D721Med (cell line): ENCODE results near the gene KIAA1614.
"Not testable (repeated sequence)": the region's sequence is repeated elsewhere in the genome, so short reads cannot be mapped to it uniquely, and the experiment has no call there.

ENCODE experiments used
- DNase-seq: peaks from one replicate; pipeline ENCODE4 v3.0.0; 2011; ENCODE audit warnings: low spot score; ENCODE audit not compliant: insufficient read length
- FAIRE-seq: peaks from 2 replicates; lab custom pipeline; 2011; peaks lifted over from hg19 to GRCh38; lab: Jason Lieb, UNC
- TF ChIP-seq, protein P1 (sequence below): IDR thresholded peaks from 2 replicates; pipeline ENCODE4 v1.5.1; 2012; ENCODE audit warnings: mild to moderate bottlenecking, control low read depth; ENCODE audit not compliant: insufficient read depth; ENCODE audit errors: missing control alignments

KIAA1614 gene

DNA sequence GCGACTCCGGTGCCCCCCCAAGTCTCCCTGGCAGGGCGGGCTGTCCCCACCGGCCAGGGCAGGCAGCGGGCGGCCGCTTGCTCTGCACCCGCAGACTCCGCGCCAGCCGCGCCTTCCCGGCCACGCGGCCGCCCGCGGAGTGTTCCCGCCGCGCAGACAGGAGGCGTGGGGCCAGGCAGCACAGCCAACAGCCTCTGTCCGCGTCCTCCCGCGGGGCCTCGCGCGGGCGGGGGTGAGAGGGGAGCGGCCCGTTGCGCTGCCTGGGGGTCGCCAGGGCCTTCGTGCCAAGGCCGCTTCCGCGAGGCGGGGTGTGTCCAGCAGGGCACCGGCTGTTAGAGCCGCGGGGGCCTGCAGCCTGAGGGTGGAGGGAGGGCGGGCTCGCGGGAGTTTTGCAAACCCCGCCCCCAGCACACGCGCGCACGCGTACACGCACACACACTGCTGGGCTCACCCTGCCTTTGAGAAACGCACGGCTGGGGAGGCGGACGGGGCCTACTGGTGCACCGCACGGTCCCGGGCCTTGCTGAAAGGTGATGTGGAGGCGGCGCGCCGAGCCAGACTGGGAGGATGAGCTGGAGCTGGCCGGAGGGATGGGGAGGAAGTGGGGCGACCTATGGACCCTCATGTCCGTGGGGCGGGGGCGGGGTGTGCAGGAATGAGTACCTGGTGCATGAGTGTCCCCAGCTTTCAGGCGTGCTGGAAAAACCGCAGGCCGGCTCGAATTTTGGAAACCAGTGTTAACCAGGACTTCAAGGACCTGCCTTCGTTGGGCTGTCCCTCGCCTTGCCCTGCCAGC is 41.5 kb downstream of the KIAA1614 start:
- TF ChIP-seq, protein P1, sequence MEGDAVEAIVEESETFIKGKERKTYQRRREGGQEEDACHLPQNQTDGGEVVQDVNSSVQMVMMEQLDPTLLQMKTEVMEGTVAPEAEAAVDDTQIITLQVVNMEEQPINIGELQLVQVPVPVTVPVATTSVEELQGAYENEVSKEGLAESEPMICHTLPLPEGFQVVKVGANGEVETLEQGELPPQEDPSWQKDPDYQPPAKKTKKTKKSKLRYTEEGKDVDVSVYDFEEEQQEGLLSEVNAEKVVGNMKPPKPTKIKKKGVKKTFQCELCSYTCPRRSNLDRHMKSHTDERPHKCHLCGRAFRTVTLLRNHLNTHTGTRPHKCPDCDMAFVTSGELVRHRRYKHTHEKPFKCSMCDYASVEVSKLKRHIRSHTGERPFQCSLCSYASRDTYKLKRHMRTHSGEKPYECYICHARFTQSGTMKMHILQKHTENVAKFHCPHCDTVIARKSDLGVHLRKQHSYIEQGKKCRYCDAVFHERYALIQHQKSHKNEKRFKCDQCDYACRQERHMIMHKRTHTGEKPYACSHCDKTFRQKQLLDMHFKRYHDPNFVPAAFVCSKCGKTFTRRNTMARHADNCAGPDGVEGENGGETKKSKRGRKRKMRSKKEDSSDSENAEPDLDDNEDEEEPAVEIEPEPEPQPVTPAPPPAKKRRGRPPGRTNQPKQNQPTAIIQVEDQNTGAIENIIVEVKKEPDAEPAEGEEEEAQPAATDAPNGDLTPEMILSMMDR: no peak
- peak; percentile 89 for DNase-seq
- FAIRE-seq: no peak

DNA sequence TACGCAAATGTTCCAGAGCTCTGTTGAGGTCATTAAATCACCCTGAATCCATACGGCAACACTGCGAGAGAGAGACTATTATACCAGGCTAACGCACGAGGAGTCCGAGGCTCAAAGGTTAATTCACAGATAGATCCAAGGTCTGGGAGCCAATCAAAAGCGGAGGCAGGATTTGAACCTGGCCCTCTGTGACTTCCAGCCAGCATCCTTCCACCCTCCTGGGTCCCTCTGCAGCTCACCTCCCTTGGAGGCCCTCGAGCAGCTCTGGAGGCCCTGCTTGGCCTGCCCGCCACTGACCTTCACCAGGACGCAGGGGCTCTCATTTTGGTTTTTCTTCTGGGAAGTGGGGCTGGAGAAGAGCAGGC is 42.1 kb downstream of the KIAA1614 start:
- FAIRE-seq (no peak), DNase-seq (no peak)
- TF ChIP-seq, protein P1: no peak

DNA sequence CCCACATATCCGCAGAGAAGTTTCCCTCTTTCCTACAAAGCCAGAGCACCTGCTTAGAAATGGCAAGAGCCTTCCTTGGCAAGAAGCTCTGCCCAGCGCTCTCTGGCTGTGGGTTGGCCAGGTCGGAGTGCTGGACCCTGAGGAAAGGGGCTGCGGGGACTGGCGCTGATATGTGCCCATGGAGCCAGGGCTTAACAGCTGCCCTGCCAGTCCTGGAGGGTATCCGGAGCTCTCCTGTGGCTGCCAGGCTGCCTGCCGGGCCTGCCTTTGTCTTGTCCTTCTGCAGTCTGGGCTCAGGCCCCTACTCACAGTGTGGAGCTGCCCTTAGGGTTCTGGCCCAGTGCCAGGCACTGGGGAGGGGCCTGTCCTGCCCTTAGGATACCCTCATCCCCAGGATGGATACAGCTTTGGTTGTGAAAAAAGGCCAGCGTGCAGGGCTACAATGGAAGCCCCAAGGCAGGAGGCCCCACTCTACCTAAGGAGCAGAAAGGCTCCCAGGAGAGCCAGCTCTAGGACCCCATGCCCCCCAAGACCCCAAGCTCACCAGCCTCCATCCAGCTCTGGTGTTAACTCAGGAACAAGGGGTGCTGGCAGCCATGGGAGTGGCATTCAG is 43.4 kb downstream of the KIAA1614 start:
- DNase-seq (no peak), FAIRE-seq (no peak)
- TF ChIP-seq, protein P1: no peak

DNA sequence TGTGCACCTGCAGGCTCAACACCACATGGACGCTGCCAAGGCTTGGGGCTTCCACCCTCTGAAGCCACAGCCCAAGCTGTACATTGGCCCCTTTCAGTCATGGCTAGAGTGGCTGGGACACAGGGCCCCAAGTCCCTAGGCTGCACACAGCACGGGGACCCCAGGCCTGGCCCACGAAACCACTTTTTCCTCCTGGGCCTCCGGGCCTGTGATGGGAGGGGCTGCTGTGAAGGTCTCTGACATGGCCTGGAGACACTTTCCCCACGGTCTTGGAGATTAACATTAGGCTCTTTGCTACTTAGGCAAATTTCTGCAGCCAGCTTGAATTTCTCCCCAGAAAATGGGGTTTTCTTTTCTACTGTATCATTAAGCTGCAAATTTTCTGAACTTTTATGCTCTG is 46.9 kb downstream of the KIAA1614 start:
- DNase-seq, FAIRE-seq: not testable (repeated sequence)

DNA sequence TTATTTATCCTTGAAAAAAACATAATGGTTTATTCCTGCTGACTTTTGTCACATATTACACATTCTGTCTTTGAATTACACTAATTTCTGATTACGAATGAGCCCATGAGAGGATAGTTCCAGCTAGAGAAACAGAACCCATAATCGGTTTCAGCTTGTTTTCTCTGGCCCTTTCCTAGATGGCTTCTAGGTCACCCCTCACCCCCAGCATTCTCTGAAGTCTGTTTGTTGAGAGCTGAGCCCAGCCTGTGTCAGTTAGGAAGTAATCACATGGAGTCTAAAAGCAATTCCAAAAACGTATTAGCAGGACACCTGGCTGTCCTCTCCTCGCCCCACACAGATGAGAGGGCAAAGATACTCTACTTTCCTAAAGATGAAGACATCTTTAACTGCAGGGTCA is 48.9 kb downstream of the KIAA1614 start:
- no peak for DNase-seq
- TF ChIP-seq, protein P1: no peak
- FAIRE-seq: no peak

DNA sequence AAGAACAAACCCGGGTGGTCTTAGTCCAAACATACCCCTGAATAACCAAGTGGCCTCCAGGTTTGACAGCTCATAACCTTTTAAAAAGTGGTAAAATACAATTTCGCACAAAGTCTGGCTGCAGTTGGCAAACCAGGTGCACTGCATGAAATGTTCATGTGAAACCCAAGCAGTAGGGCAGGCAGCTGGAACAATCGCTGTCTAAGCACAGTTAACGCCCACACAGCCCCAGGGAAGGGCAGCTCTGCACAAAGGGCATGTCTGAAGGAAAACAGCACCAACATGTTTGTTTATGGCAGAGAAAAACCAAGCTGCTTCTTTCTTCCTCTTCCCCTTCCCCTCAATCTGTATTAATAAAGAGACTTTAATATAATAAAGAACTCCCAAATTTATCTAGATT is 49.5 kb downstream of the KIAA1614 start:
- no peak for DNase-seq
- TF ChIP-seq, protein P1: no peak
- no peak for FAIRE-seq

DNA sequence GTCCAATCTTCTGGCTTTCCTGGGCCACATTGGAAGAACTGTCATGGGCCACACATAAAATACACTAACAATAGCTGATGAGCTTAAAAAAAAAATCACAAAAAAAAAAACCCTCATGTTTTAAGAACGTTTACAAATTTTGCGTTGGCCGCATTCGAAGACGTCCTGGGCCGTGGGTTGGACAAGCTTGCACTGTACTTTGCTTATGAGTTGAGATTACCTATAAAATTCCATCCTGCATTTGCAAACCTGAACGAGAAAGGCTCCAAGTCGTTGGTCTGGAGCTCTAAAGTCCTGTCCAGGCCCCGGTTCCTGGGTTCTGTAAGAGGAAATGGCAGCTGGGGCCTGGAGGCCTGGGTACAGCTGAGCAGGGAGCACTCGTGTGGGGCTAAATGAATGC is 51.4 kb downstream of the KIAA1614 start:
- DNase-seq: no peak
- TF ChIP-seq, protein P1: no peak
- FAIRE-seq: no peak
